GM21825 (cell line): ENCODE data around the gene TBCE.

ENCODE experiments used
- ATAC-seq: cut with Tn5 transposase; IDR thresholded peaks from one replicate; pipeline ENCODE4 v1.9.1; 2021; ENCODE audit warnings: mild to moderate bottlenecking, moderate library complexity; ENCODE audit not compliant: unreplicated experiment

Gene TBCE

DNA sequence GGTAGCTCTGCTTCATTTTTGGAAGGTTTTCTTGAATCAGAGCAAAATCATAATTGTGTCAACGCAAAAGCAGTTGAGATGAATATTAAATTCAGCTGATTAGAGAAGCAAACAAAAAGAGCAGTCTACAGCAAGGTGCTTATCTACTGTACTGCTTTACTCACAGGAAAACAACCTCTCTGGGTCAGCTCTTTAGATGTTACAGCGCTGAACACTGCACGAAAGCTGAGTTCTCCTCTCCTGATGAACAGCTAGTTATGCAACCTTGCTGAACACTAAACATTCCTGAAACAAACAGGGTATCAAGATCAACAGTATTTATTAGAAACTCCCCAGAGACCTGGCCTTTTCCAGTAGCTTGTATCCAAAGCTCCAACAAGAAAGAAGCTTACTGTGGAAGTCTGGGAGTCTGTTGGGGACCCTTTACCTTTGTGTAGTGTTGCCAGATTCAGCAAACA lies 41.3 kb downstream of the TBCE start:
- no peak for ATAC-seq

DNA sequence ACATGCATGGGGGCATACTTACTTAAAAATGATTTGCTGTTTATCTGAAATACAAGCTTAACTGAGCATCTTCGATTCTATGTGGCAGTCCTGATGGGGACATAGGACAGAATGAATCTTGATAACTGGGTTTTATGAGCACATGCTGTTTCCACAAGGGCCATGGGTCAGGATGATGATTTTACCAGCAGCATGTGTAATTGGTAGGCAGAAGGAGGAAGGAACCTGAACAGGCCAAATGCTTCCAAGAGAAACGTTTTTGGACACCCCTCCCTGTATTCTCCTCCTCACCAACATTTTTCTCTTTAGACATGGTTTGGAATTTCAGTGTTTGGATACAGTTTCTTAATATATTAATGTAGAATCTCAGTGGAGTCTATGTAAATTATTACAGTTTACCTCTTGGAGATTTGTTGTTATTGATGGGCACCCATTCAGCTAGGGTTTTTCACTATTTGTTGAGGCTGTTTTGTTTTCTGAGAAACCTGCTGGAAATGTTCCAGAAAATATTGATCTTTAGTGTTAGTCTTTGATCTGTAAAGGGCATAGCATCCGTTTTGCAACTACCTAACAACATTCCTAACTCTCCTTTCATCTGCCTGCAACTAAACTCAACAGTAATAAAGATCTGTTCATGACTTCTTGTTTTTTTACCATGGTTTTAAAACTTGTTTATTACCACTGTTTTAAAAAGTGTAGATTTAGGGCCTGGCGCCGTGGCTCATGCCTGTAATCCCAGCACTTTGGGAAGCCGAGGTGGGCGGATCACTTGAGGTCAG lies 42.0 kb downstream of the TBCE start:
- ATAC-seq, result no peak

DNA sequence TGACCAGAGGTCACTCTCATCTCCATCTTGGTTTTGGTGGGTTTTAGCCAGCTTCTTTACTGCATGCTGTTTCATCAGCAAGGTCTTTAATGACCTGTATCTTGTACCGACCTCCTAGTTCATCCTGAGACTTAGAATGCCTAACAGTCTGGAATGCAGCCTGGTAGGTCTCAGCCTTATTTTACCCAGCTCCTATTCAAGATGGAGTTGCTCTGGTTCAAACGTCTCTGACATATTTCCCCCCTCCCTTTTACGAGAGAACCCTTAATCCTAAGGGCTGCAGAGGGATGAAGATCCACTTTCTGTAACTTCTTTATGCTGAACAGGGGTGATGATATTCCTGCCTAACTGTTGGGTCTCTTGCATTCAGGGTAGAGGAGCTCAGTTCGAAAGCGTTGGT lies 43.2 kb downstream of the TBCE start:
- ATAC-seq, result no peak

DNA sequence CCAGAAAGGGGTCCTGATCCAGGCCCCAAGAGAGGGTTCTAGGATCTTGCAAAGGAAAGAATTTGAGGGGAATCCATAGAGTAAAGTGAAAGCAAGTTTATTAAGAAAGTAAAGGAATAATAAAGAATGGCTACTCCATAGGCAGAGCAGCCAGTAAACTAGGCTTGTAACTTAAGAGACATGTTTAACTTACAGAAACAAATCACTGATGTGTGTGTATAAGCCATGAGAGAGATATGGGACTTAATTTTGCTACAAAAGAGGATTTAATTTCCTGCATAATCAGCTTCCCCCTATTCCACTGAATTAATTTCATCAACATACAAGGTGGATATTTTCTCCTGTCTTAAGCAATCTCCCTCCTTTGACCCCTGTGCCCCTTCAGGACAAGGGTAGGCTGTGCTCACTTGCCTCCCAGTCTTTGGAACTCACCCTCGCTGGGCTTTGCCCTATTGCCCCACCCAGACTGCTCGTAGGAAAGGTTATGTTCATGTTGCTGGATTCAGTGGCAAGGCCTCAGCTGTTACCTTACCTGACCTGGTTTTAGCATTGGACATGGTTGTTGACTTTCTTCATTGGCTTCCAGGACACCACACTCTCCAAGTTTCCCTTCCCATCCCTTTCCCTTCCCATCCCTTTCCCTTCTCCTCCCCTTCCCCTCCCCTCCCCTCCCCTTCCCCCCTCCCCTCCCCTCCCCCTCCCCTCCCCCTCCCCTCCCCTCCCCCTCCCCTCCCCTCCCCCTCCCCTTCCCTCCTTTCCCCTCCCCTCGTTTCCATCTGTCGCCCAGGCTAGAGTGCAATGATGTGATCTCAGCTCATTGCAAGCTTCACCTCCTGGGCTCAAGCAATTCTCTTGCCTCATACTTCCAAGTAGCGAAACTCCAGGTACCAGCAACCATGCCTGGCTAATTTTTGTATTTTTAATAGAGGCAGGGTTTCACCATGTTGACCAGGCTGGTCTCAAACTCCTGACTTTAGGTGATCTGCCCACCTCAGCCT lies 44.6 kb downstream of the TBCE start:
- ATAC-seq, result no peak

DNA sequence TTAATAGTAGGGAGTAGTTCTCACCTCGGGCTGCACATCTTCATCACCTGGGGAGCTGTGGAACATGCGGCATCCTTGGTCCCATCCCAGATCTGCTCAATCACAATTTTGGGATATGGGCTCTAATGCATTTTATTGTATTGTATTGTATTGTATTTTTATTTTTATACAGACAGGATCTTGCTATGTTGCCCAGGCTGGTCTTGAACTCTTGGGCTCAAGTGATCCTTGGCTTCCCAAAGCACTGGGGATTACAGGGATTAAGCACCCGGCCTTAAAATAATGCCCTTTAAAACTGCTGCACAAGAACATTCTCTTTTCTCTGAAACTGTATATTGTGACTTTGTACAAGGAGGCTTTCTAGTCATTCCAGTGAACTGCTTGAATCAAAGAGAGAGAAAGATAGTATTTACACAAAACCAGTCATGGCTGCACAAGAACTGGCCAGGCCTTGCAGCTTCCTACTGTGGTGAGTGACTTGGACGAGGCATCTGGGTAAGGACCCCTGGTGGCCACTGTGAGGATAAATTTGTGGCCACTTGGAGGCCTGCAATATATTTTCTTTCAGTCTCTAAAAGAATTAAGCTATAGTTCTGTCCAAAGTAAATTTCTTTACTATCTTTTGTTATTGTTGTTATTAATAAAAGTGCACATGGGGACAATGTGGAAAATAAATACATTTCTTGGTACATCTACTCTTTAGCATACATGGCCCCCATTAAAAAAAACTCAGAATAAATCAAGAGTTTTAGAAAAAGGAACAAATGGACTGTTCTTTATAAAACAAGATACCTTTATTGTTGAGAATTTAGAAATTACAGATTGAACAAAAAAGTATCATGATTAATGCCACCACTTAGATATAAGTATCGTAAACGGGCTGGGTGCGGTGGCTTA lies 48.0 kb downstream of the TBCE start:
- ATAC-seq, result peak; percentile 79

DNA sequence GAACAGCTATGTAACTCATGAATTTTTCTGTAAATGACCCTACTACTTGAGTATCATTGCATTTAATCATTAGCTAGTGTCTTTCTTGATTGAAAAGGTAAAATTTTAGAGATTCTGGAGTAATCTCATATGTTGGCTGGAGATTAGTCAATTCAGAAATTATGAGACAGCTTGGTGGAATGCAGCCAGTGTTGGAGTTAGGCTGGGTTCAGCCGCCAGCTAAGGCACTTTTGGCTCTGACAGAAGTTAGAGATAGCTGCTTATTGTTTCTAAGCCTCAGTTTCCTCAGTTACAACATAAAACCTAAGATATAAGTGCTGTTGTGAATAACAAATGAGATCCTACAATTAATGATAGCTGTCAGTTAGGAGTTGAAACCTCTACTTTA lies 49.4 kb downstream of the TBCE start:
- ATAC-seq, result no peak

DNA sequence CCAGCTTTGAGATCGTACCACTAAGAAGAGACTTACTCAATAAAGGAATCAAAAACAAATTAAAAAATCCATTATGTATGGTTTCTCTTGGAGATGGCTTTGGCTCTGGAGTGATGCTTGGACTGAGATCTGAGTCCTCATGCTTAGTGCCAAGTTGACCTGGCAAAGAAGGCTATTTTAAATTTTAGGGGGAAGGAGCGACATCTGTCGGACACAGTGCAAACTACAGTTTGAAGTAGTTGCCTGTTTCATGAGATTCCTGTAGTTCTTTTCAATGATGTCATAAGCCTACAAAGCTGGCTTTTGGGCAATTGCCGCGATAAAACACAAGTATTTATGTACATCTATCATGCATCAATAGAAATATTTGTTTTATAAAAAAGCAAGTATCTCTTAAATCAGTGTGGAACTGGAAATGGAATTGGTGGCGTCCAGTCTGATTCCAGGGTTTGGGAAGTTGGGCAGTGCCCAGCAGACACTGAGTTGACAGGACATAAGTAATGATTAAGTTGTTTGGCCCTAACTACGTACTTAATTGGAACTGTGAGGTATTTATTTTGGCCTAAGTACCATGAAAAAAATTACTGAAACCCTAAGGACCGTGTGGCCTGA lies 50.0 kb downstream of the TBCE start:
- ATAC-seq, result no peak

DNA sequence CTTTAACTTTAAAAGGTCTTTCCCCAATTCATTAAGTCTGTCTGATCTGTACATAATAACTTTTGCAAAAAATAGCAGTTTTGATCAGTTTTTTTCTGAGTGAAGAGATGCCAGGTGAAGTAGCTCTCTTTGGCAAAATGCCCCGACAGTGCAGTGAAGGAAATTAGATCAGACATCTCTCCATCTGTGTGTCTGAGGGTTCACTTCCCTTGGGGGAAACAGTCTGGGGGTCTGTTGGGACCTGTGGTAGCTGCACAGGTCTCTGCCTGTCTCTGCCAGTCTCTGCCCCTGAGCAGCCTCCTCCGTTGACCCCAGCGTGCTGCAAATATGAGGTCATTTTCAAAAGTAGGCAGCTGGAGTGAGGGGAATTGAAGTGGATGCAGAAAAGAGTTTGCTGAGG lies 54.5 kb downstream of the TBCE start:
- no peak for ATAC-seq

DNA sequence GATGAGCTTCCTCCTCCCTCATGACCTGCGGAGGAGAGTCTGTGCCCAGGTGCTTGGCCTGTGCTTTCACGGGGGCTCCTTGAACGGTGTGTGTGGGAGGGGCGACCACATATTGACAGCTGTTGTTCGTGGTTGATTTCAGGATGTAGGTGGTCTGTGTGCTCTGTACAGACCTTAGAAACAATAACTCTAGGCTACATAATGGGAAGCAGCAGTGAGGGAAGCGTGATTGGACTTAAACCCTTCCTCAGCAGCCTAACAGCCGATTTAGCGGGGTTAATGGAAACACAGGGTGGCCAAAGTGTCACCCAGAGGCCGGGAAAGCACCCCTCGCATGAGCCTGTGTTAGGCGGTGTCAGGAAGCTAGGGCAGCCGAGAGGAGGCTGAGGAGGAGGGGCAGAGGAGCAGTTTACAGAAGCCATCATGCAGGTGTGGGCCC lies 56.0 kb downstream of the TBCE start:
- ATAC-seq, result peak; percentile 81

DNA sequence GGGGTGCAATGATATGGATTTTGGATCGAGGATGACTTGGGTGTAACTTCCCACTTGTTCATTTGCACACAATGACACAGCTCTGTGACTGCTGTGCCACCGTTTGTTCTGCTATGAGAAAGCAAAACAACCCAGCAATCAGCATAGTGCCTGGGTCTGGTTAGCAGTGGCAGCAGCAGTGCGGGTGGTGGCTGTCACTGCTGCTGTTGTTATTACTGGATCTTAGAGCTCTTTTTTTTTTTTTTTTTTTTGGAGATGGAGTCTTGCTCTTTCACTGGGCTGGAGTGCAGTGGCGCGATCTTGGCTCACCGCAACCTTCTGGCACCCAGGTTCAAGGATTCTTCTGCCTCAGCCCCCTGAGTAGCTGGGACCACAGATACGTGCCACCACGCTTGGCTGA lies 56.9 kb downstream of the TBCE start:
- no peak for ATAC-seq

DNA sequence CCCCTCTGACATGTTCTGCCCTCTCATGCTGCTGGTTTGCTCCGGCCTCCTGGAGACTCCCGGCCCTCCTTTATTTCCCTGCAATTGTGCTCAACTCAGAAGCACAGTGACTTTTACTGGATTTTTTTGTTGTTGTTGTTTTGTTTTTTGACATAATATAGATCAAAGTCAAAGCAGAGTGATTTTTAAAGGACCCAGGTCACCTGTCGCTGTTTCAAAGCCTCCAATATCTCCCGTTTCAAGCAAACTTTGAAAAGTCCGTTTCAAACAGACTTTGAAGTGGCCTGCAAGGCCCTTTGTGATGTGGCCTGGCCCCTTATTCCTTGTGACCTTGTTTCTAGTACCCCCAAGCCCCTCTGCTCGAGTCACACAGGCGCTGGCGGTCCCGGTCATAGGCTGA lies 58.1 kb downstream of the TBCE start:
- ATAC-seq, result no peak

DNA sequence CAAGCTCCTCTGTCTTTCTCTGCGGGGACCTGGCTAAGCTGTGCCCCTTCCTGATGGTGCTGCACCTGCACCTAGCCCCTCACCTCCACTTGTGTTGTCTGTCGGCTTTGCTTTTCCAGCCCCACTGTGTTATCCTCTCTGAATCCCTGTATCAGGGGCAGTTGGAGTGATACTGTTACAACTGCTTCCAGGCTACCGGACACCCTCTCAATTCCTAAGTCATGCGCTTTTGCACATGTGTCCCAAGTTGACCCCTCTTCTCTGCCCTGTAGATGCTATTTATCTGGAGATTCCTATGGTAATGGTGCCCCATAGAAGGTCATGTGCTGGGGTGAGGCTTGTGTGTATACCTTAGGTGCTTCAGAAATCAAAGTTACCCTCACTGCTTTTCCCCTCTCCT lies 58.9 kb downstream of the TBCE start:
- ATAC-seq, result no peak

DNA sequence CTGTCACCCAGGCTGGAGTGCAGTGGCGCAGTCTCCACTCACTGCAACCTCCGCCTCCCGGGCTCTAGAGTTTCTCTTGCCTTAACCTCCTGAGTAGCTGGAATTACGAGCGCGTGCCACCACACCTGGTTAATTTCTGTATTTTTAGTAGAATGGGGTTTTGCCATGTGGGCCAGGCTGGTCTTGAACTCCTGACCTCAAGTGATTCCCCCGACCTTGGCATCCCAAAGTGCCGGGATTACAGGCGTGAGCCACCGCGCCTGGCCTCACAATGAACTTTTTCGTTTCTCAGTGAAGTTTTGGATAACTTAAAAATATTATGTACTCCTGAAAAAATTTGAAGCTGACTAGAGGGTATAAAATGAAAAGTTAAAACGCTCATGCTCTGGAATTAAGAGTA lies 59.5 kb downstream of the TBCE start:
- no peak for ATAC-seq

DNA sequence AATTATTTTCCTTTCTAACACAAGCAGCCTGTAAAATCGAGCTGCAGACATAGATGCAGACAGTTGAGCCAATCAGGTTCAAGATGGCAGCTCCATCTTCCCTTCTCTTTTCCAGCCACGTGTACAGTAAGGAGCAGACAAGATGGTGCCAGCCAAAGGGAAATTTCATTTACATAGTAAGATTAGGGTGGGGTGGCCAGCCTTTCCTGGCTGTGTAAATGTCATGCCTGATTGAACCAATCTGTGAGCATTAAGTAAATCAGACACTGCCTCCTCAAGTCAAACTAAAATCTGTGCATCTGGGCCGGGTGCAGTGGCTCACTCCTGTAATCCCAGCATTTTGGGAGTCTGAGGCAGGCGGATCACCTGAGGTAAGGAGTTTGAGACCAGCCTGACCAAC lies 60.2 kb downstream of the TBCE start:
- no peak for ATAC-seq

DNA sequence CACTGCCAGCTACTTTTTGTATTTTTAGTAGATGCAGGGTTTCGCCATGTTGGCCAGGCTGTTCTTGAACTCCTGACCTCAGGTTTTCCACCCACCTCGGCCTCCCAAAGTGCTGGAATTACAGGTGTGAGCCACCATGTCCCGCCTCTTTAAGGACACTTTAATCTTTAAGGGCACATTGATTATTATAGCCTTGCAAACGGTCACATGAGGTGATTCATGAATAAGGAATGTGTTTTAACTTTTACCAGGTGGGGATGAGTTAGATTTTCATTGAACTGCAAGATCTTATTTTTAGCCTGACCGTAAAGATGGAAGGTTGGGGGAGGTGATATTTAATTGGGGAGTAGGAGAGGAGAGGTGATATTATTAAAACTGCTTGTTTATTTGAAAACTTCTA lies 61.9 kb downstream of the TBCE start:
- no peak for ATAC-seq

DNA sequence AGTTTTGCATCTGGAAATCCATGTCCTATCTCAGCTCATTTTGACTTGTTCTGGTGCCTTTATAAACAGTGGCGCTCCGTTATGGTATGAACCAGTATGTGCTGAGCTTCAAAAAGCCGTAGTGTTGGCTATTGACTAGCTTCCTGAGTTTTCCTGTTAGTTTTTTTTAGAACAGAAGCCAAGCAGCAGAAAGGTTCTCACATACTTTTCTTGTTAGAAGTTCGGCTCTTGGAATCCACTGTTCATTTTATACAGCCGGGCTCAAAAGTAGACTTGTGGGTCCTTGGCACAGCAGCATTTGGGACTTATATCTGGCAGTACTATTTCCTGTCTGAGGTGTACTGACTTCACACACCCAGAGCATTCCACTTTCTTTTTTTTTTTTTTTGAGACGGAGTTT lies 63.8 kb downstream of the TBCE start:
- no peak for ATAC-seq

DNA sequence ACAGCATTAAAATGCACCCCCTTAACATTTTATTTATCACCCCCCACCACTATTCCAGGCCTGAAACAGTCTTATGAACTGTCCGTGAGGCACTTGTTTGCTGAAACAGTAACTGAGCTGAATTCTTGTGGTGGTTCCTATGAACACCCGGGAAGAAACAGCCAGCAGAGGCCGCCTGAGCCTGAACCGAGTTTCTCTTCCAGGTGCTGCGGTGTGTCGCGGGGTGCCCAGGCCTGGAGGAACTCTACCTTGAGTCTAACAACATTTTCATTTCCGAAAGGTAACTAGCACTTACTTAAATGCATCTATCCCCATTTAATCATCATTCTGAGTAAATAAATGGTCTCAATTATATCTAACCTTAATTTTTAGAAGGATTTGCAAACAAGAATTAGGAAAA lies 66.8 kb downstream of the TBCE start:
- no peak for ATAC-seq

DNA sequence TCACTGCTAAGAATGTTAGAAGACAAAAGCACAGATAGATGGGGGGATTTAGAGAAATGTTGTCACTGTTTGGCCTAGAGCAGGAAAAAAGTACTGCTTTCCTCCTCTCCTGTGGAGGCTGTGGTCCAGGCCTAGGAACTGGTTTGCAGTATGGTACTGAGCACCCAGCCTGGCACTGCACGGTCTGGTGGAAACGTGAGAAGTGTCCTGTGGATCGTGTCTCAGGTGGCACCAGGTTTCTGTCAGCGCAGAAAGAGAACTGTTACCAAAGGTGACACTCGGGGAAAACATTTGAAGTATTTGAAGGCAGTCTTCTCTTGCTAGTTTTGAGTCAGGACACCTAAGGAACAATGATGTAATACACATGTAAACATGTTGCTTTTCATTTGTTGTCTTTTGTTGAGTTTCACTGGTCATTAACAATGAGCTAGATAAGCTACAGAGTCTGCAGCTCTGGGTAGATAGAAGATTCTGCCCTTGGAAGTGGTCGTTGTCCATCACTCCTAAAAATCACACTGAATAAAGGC lies 74.0 kb downstream of the TBCE start:
- no peak for ATAC-seq

DNA sequence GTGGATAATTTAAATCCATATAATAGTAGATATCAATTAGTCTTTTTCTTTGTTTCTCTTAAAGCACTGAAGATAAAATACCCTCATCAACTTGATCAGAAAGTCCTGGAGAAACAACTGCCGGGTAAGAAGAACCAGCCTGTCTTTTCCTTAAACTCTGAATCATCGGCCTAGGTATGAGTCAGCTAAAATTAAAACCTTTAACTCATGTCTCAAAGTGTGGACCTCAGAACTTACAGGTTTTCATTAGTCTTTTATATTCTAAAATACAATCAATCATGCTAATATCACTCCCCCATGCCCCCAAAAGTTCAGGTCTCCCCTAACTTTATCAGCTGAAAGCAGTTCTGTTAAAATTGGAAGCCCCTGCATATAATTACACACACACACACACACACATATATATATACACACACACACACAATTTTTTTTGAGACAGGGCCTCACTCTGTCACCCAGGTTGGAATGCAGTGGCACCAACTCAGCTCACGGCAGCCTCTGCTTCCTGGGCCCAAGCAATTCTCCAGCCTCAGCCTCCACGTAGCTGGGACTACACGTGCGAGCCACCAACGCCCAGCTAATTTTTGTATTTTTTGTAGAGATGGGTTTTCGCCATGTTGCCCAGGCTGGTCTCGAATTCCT lies 75.7 kb downstream of the TBCE start:
- ATAC-seq, result no peak

DNA sequence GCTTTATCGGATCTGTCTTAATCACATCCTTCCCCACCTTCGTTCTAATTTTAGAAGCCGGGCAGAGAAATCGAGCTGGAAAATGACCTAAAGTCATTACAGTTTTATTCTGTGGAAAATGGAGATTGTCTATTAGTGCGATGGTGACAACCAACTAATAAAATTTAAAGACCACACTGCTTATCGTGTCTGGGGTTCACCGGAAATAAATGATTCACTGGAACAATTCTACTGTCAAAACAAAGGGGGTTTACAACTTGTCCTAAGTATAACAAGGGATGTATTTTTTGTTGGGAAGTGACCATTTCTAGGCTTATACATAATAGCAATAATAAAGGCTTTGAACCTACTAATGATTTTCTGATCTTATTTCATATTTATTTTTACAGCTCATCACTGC lies 81.4 kb downstream of the TBCE start:
- ATAC-seq, result no peak
